SH-SY5Y (cell line): ENCODE measurements around the gene SPEM3.

Source experiments
- GATA2 ChIP-seq: IDR thresholded peaks from 2 replicates; pipeline ENCODE4 v1.6.1; 2011; ENCODE audit warnings: mild to moderate bottlenecking, low read depth, low read length
- GATA3 ChIP-seq: IDR thresholded peaks from 2 replicates; pipeline ENCODE4 v1.6.1; 2011; ENCODE audit warnings: low read depth, mild to moderate bottlenecking, low read length, moderate library complexity

Gene SPEM3

DNA sequence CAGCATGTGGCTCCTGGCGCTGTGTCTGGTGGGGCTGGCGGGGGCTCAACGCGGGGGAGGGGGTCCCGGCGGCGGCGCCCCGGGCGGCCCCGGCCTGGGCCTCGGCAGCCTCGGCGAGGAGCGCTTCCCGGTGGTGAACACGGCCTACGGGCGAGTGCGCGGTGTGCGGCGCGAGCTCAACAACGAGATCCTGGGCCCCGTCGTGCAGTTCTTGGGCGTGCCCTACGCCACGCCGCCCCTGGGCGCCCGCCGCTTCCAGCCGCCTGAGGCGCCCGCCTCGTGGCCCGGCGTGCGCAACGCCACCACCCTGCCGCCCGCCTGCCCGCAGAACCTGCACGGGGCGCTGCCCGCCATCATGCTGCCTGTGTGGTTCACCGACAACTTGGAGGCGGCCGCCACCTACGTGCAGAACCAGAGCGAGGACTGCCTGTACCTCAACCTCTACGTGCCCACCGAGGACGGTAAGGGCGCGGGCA, 20.4 kb upstream of the SPEM3 start:
- no peak for TF ChIP-seq GATA3

GRCh38 chr17:7408863-7409262, 19.8 kb upstream of the SPEM3 start:
- TF ChIP-seq GATA2 (no peak), GATA3 (no peak)

DNA sequence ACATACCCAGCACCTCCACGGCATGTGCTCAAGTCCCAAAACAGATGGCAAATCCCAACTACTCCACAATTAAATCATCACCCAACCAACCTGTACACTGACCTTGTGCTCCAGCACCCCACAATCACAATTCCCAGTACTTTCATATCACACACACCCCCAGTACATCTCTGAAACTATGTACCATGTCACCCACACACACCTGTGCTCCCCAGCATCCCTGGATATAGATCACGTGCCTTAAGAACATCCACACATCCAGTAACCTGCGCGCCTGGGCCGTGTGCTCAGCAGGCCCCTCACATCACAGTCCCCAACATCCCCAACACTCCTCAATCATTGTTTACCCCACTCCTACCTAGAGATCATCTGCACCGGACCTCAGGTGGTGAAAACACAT, 18.9 kb upstream of the SPEM3 start:
- TF ChIP-seq GATA2 (no peak), GATA3 (no peak)

GRCh38 chr17:7410634-7411426, 17.8 kb upstream of the SPEM3 start:
- no peak for TF ChIP-seq GATA3
- TF ChIP-seq GATA2: no peak

DNA sequence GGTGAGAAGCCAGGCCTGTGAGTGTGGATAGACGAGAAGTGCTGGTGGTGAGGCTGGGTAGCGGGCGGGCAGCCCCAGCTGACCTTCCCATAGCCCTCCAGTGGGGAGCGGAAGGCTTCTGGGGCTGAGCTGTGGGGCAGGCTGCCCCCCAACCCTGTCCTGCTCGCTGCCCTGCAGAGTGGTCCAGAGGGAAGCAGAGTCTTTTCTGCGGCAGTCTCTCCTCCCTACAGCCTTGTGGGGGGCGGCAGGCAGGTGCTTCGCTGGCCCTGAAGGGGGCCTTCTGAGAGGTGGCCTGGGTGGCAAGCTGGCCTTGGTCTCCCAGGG, 17.3 kb upstream of the SPEM3 start:
- TF ChIP-seq GATA3: no peak
- TF ChIP-seq GATA2: no peak

- TF ChIP-seq GATA3 (no peak), GATA2 (no peak)
Observed at GRCh38 chr17:7413346-7413985, 15.2 kb upstream of the SPEM3 start.

DNA sequence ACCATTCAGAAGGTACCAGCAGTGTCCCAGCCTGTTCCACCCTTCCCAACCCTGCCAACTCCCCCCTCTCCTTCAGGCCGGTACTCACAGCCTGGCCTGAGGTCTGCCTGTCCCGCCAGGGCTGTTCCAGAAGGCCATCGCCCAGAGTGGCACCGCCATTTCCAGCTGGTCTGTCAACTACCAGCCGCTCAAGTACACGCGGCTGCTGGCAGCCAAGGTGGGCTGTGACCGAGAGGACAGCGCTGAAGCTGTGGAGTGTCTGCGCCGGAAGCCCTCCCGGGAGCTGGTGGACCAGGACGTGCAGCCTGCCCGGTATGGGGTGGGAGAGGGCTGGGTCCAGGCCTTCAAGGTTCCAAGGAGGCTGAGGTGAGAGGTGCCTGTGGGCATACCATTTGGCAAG, 13.8 kb upstream of the SPEM3 start:
- TF ChIP-seq GATA2 (no peak), GATA3 (no peak)

- TF ChIP-seq GATA2: no peak
- TF ChIP-seq GATA3: no peak
Observed at GRCh38 chr17:7415784-7416183, 12.9 kb upstream of the SPEM3 start.

DNA sequence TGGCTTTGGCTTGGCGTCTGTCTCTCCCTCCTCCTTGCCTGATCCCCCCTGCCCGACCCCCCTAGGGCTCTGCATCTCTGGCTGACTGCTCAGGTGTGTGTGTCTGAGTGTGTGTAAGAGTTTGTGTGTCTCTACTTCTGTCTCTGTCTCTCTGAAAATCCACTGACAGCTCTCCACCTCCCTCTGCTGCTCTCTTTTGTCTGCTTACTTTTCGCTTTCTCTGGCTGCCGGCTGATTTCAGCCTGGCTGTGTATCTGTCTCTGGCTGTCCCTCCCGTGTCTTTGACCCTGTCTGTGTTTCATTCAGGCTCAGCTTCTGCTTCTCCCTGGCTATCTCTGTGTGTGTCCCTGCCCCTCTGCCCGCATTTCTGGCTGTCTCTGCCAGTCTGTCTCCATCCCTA, 12.3 kb upstream of the SPEM3 start:
- no peak for TF ChIP-seq GATA2
- no peak for TF ChIP-seq GATA3

DNA sequence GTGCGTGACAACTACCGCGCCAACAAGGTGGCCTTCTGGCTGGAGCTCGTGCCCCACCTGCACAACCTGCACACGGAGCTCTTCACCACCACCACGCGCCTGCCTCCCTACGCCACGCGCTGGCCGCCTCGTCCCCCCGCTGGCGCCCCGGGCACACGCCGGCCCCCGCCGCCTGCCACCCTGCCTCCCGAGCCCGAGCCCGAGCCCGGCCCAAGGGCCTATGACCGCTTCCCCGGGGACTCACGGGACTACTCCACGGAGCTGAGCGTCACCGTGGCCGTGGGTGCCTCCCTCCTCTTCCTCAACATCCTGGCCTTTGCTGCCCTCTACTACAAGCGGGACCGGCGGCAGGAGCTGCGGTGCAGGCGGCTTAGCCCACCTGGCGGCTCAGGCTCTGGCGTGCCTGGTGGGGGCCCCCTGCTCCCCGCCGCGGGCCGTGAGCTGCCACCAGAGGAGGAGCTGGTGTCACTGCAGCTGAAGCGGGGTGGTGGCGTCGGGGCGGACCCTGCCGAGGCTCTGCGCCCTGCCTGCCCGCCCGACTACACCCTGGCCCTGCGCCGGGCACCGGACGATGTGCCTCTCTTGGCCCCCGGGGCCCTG, 11.5 kb upstream of the SPEM3 start:
- TF ChIP-seq GATA2 (no peak), GATA3 (no peak)

DNA sequence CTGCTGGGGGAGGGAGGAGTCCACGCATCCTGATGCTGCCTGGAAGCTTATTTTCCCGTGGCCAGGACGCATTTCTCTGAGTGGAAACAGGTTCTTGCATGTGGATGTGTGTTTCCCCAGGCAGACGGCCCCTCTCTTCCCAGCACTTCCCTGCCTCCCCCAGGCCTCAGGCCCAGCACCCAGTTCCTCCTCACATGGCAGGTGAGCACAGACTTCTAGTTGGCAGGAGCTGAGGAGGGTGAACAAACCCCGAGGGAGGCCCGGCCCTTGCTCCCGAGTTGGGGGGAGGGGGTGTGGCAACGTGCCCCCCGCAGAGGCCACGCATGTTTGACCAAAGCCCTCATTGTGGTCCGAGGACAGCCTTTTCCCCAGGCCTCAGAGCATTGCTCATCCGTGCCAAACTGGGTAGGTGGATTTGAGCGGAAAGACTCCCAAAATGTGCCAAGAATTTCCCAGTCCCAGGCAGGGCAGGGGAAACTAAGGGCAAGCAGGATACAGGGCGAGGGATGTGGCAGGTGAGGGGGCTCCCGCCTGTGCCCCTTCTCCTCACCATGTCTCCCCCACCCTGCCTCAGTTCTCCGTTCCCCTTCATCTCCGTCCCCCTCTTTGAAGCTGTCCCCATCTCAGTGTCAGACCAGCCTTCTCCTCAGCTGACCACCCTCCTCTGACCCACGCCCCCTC, 10.0 kb upstream of the SPEM3 start:
- TF ChIP-seq GATA2: no peak
- TF ChIP-seq GATA3: no peak

DNA sequence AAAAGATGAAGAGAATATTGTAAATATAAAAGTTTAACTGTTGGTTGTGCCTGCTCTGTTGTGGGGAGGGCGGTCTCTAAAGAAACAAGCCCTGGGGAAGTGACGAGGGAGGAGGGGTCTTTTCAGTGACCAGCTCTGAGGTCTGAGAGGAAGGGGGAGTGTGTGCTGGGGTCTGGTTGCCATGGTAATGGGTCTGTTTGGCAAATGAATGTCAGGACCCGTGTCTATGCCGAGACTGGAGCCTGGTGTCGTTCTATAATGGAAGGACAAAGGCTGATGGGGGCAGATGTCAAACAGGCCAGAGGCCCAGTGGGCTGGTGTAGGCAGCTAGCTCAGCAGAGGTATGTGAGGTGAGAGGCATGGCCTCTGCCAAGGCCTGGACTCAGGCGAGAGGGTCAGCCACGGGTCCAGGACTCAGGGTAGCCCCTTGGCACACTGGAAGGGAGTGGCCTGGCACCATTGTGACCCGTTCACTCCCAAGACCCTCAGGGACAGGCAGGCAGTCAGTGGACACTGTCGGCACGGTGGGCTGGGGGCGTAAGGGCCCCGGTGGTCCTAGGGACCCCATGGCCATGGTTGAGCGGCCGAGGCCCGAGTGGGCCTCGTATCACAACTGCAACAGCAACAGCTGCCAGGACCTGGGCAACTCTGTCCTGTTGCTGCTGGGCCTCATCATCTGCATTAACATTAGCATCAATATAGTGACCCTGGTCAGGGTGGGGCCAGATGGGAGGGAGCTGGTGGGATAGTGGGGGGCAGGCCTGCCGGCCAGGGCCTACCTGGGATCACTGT, 8.6 kb upstream of the SPEM3 start, which contains the start of gene SPEM1:
TSS of gene SPEM1 (plus strand) at position 506 of the 792 bp plus-strand sequence. CDS start at position 567, 61 bp downstream.
- TF ChIP-seq GATA2: no peak
- no peak for TF ChIP-seq GATA3

DNA sequence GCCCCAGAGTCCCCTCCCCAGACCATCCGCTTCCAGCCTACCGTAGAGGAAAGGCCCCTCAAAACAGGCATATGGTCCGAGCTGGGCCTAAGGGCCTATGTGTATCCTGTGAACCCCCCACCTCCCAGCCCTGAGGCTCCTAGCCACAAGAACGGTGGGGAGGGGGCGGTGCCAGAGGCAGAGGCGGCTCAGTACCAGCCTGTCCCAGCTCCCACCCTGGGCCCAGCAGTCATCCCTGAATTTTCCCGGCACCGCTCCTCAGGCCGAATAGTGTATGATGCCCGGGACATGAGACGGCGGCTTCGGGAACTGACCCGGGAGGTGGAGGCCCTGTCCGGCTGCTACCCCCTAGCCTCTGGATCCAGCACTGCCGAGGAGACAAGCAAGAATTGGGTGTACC, 7.5 kb upstream of the SPEM3 start:
- no peak for TF ChIP-seq GATA3
- TF ChIP-seq GATA2: no peak

GRCh38 chr17:7423679-7424078, 5.0 kb upstream of the SPEM3 start:
- TF ChIP-seq GATA3: no peak
- TF ChIP-seq GATA2: no peak
